Nephron progenitor cell (in vitro differentiated cells): ENCODE results near the gene ACE.
"Not testable (repeated sequence)": the region's sequence is repeated elsewhere in the genome, so short reads cannot be mapped to it uniquely, and the experiment has no call there.

ENCODE experiments used
- DNase-seq: peaks from one replicate; pipeline ENCODE4 v3.0.0; 2021
- H3K27ac Mint-ChIP-seq: 2 replicates; pipeline ENCODE4 v1.8.0; 2021; ENCODE audit warnings: mild to moderate bottlenecking, moderate library complexity, mixed read lengths
- H3K27me3 Mint-ChIP-seq: 2 replicates; pipeline ENCODE4 v1.8.0; 2021; ENCODE audit warnings: mild to moderate bottlenecking, low read depth, mixed read lengths; ENCODE audit not compliant: poor library complexity
- H3K36me3 Mint-ChIP-seq: 2 replicates; pipeline ENCODE4 v1.8.0; 2021; ENCODE audit warnings: low read depth, mixed read lengths
- H3K4me1 Mint-ChIP-seq: 2 replicates; pipeline ENCODE4 v1.8.0; 2021; ENCODE audit warnings: mixed read lengths
- H3K4me3 Mint-ChIP-seq: 2 replicates; pipeline ENCODE4 v1.8.0; 2021; ENCODE audit warnings: mild to moderate bottlenecking, moderate library complexity, mixed read lengths
- H3K9me3 Mint-ChIP-seq: 2 replicates; pipeline ENCODE4 v1.8.0; 2021; ENCODE audit warnings: mild to moderate bottlenecking, moderate library complexity, mixed read lengths
- CTCF ChIP-seq: fragments of 200-600 bp; sonication (generic); IDR thresholded peaks from 2 replicates; pipeline ENCODE4 v1.5.0; 2021; ENCODE audit warnings: antibody characterized with exemption

Gene ACE

GRCh38 chr17:63458478-63458877 is 18.4 kb upstream of the ACE start:
- H3K27ac Mint-ChIP-seq = no peak overlapping the region
- H3K36me3 Mint-ChIP-seq = peaks cover 5% of the 10 kb centered on the region
- no peak overlapping the region for H3K4me3 Mint-ChIP-seq
- no peak for DNase-seq
- no peak for TF ChIP-seq CTCF
- peaks cover 13% of the 10 kb centered on the region for H3K4me1 Mint-ChIP-seq
- H3K27me3 Mint-ChIP-seq = peaks cover 9% of the 10 kb centered on the region
- peaks cover 8% of the 10 kb centered on the region for H3K9me3 Mint-ChIP-seq

- no peak for TF ChIP-seq CTCF
- Mint-ChIP-seq H3K4me1 (peaks cover 13% of the 10 kb centered on the region), H3K27ac (peak overlapping the region; percentile 17), H3K36me3 (peaks cover 5% of the 10 kb centered on the region), H3K4me3 (peak overlapping the region; percentile 19), H3K9me3 (peaks cover 11% of the 10 kb centered on the region), H3K27me3 (peaks cover 17% of the 10 kb centered on the region)
- no peak for DNase-seq
Observed at GRCh38 chr17:63460018-63460417, 16.8 kb upstream of the ACE start.

GRCh38 chr17:63463771-63464170 is 13.1 kb upstream of the ACE start:
- DNase-seq = no peak
- H3K36me3 Mint-ChIP-seq = no peaks in the 10 kb centered on the region
- peaks cover 32% of the 10 kb centered on the region for H3K27me3 Mint-ChIP-seq
- H3K4me3 Mint-ChIP-seq = no peak overlapping the region
- peaks cover 13% of the 10 kb centered on the region for H3K4me1 Mint-ChIP-seq
- no peak overlapping the region for H3K27ac Mint-ChIP-seq
- no peak for TF ChIP-seq CTCF
- peaks cover 8% of the 10 kb centered on the region for H3K9me3 Mint-ChIP-seq

GRCh38 chr17:63464691-63465236 is 12.1 kb upstream of the ACE start:
- no peak overlapping the region for H3K4me3 Mint-ChIP-seq
- TF ChIP-seq CTCF = no peak
- H3K9me3 Mint-ChIP-seq = peaks cover 8% of the 10 kb centered on the region
- H3K4me1 Mint-ChIP-seq = peaks cover 9% of the 10 kb centered on the region
- DNase-seq = no peak
- no peaks in the 10 kb centered on the region for H3K36me3 Mint-ChIP-seq
- no peak overlapping the region for H3K27ac Mint-ChIP-seq
- peaks cover 37% of the 10 kb centered on the region for H3K27me3 Mint-ChIP-seq

GRCh38 chr17:63468099-63468498 is 8.8 kb upstream of the ACE start:
- DNase-seq, H3K4me1 Mint-ChIP-seq, H3K27ac Mint-ChIP-seq, H3K9me3 Mint-ChIP-seq, H3K4me3 Mint-ChIP-seq, H3K36me3 Mint-ChIP-seq: not testable (repeated sequence)
- H3K27me3 Mint-ChIP-seq = peaks cover 65% of the 10 kb centered on the region

GRCh38 chr17:63474174-63474573 is 2.7 kb upstream of the ACE start:
- H3K27me3 Mint-ChIP-seq = peaks cover 81% of the 10 kb centered on the region

More at GRCh38 chr17:63474174-63474573, 2.7 kb upstream of the ACE start:
- no peak for TF ChIP-seq CTCF
- no peaks in the 10 kb centered on the region for H3K9me3 Mint-ChIP-seq
- DNase-seq = no peak
- peaks cover 31% of the 10 kb centered on the region for H3K4me1 Mint-ChIP-seq
- H3K36me3 Mint-ChIP-seq = no peaks in the 10 kb centered on the region
- no peak overlapping the region for H3K27ac Mint-ChIP-seq
- H3K4me3 Mint-ChIP-seq = no peak overlapping the region
